GM18868 (cell line): Measurements from ENCODE around the gene DUS1L.

ENCODE experiments used
- ATAC-seq: cut with Tn5 transposase; IDR thresholded peaks from one replicate; pipeline ENCODE4 v1.9.1; 2021; ENCODE audit warnings: mild to moderate bottlenecking, moderate library complexity; ENCODE audit not compliant: unreplicated experiment

Gene DUS1L

DNA sequence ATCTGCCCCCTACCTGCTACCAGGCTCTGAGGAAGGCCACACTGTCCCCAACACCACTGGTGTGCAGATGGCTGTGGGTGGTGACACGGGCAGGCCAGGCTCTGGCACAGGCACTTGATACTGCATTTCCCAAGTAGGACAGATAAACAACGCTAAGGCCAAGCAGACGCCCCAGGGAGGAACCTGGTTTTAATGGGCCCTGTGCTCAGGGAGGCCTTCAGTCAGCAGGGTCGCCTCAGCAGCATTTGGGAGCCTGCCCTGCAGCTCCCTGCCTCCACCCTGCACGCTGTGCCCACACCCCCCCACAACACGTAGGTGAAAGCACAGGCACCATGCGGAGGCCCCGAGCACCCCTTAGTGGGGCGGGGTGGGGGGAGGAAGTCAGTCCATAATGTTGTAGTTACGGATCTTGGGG, 35.7 kb upstream of the DUS1L start:
- no peak for ATAC-seq

DNA sequence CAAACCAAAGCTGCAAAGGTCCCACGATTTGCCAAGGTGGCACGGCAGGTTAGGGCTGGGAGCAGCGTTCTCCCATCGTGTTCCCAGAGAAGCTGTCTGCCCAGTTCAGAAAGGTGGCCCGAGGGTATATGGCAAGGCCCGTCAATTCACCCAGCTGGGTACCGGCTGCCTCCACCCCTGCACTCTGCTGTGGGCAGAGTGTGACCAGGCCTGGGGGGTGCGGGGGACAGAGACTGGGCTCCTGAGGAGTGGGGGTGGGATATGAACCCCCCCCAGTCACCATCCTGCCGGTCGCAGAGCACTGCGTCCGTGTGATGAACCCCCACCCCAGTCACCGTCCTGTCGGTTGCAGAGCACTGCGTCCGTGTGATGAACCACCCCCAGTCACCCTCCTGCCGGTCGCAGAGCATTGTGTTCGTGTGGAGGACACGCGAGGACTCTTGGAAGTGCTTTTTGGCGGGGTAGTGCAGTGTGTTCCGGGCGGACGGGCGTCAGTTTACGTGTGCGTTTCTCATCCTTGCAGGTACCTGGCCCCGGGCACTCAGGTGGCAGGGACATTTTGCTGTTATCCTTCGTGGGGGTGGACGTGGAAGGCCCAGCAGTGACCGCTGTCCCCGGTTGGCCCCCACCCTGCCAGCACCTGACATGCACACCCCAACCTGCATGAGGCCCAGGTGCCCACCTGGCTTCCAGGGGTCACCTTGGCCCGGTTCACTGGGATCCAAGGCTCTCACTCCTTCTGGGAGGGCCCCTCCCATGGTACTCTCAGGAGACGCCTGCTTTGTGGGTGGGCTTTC, 35.1 kb upstream of the DUS1L start:
- ATAC-seq, result no peak

DNA sequence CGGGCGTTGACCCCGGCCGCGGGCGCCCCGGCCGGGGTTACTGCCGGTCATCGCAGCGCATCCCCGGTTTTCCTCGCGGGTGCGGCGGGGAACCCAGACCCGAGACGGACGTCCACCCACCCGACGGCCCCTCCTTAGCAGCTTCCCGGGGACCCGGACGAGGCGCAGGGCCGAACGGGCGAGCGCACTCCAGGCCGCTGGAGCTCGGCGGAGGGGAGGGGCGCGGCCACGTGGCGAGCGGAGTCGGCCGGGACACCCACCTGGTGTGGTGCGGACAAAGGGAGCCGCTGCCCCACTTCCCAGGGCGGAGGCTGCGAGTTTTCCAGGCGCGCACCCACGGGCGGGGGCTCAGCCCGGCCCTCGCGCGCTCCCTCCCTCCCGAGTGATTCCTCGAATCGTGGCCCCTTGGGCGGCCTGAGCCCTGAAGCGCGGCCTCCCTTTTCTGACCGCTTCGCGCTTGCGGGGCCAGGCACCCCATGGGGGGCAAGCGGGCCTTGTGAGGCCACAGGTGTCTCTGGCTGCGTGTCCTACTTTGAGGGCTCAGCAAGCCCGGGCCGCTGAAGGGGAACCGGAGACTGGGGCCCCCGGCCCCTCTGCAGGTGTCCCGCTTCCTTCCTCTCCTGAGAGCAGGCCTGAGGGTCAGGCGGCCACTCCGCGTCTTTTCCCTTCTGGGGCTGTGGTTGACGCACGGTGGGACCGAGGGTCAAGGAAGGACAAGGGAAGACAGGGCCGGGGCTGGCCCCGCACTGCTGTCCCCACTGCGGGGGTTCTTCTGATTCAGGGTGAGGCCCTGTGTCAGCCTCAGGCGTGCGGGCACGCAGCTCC, 33.5 kb upstream of the DUS1L start:
- ATAC-seq, result peak; percentile 3

DNA sequence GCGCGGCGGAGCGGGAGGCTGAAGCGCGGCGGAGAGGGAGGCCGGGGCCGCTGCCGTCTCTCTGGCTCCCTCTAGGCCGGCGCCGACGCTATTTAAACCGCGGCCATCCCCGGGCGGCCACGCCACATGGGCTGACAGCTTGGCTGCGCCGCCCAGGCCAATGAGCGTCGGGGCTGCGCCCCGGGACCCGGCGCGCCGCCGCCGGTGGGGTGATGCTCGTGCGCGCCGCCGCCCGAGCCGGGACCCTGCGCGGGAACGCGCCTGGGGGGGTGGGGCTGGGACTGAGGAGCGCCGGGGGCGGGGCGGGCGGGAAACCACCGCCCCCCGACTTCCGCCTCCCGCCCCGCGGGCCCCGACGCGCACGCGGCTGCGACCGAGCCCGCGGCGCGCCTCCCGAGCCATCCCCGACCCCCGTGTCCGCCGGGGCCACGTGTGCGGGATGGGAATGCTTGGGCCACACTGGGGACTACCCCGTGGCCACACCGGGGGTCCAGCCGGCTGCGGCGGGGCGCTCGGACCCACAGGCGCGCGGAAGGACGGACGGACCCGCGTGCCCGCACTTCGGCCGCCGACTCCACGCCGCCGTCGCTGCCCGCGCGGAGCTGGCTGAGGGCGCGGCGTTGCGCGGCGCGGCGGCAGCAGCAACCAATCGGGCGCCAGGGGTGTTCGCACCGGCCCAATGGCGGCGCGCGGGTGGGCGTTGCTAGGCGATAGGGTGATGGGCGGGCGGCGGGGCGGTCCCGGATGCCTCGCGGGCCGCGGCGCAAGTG, 32.8 kb upstream of the DUS1L start, which contains the start of gene FASN:
TSS of gene FASN (minus strand) at position 68 of the 770 bp plus-strand sequence. CDS start 1,791 bp downstream, outside the sequence.
- peak; percentile 67 for ATAC-seq

DNA sequence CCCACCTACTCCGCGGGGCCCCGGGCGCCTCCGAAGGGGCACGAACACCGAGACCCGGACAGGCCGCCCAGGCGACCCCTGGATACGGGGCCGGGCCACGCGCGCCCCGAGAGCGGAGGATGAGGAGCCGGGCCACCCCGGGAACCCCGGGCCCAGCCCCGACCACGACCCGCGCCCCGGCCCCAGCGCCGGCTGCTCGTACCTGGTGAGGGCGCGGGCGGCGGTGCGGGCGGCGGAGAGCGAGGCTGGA, 32.2 kb upstream of the DUS1L start:
- ATAC-seq, result peak; percentile 12

DNA sequence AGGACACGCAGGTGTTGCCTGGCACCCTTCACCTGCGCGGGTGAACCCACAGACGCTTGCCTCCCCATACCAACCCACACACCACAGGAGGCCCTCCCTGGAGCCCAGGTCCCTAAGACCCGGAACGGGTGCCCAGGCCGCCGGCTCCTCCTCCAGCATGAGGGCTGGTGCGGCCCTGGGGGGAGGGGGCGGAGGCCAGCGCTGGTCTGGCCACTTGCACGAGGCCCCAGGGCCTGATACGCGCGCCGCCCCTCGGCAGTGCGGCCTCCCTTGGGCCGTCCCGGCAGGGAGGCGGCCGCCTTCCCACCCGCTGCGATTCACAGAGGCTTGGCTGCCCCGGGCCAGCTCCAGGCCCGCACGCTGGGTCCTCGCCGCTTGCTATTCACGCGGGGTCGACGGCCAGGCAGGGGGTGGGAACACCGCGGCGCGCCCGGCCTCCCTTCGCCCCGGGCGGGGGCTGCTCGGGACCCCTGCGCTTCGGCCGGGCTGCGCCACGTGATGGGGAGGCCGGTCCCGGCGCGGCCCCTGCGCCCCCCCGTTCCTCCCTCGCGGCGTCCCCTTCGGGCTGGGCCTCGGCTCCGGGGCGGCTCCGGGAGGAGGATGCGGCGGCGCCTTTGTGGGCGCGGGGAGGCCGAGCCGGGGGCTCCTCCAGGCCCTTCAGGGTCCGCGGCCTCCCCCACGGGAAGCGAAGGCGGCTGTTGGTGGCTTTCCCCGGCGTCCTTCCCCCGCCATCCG, 31.7 kb upstream of the DUS1L start:
- ATAC-seq, result peak; percentile 0

DNA sequence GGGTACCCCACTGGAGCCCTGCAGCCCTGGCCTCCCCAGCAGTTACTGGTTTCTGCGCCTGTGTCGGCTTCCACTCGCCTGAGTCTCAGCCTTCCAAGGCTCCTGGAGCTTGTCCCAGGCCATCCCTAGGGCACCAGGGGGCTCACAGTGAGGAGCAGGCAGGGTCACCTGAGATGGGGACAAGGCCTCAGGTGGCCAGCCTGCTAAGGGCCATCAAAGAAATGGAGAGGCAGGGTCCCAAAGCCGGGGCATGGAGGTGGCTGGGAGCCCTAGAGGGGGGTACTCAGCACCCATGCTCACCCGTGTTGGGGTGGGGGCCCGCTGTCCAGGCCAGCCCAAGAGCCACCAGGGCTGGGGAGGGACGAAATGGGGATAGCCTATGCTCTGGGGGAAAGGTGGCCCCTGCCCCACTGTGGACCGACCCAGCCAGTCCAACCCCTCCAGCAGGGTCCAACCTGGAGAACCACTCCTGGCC, 31.1 kb upstream of the DUS1L start:
- no peak for ATAC-seq

DNA sequence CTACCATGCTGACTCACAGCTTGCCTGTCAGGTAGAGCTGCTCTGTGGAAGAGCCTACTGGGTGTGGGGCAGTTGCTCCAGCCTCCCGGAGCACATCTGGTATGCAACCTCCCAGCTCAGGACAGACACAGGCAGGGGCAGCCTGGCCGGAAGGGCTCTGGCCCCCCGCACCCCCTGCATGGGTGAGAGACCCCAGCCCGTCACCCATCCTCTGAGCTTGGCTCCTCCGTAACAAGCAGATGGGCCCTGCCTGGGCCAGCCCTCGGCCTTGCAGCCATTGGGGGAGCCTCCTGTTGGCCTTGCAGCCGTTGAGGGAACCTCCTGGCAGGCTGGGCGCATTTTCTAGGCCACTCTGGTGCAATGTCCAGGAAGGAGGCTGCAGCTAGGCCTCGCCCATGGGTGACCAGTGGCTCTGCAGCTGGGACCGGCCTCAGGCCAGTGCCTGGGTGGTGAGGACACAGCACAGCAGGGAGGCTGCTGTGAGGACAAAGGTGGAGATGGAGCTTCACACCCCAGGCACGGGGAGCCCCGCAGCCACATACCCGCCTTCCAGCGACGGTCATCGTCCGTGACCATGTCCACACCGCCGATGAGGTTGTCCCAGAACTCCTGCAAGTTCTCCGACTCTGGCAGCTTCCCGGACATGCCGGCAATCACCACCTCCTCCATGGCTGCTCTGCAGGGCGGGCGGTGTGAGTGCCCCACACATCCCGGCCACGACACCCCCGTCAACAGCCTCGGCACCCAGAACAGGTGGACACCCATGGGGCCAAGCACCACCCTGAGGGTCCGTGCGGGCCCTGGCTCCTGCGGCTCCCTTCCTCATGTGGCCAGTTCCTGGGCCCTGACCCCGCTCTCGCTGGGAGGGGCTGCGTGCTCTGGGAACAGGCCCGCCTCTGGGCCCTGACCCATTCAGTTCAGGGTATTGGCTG, 30.4 kb upstream of the DUS1L start:
- no peak for ATAC-seq

DNA sequence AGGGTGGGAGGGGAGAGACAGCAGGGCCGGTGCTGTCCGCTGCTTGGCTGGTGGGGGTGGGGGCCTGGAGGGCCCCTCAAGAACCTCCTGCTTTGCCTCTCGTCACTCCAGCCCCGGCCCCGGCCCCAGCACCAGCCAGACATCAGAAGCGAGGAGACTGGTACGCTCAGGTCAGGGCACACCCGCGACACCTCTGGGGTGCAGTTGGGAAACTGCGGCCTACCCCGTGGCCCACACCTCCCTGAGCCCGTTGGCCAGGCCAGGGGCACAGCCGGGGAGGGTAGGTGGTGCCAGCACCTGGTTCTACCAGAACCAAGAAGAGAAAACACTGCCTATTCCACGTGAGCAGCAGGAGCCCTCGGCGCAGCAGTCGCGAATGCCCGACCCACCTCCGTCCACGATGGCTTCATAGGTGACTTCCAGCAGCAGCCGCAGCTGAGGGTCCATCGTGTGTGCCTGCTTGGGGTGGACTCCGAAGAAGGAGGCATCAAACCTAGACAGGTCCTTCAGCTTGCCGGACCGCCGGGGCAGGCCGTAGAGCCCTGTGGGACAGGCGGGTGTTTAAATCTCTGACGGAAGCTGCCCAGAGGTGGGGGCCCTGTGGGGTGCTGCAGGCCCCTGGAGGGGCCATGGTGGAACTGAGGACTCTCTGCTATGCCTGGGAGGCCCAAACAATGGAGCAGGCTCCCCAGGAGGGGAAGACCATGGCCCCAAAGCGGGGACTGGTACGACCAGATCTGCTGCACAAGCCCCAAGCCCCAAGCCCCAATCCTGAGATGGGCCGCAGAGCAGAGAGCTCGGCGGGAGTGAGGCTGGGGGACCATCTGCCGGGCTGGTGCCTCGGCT, 29.6 kb upstream of the DUS1L start:
- no peak for ATAC-seq

DNA sequence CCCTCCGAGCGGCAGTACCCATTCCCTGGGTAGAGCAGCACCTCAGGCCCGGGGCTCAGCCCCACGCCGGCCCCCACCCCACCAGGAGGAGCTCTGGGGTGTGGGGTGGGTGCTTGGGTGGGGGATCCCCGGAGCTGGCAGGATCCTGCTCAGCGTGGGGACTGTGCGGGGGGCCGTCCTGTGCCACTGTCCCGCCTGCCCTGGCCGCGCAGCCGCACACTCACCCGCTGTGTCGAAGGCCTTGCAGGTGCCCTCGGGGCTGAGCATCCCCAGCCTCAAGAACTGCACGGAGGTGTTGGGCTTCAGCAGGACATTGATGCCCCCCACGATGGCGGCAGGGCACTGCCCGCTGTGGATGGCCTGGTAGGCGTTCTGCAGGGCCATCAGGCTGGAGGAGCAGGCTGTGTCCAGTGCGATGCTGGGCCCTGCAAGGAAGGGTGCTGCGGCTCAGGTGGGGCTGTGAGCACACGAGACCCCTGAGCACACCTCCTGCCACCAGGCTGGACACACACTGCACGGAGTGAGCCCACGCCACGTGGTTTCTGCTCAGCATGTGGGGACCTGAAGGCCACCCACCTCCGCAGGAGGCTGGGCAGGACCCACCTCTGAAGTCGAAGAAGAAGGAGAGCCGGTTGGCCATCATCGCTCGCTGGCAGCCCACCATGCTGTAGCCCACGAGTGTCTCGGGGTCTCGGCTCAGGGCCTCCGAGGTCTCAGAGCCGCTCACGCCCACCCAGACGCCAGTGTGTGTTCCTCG, 27.6 kb upstream of the DUS1L start:
- no peak for ATAC-seq

DNA sequence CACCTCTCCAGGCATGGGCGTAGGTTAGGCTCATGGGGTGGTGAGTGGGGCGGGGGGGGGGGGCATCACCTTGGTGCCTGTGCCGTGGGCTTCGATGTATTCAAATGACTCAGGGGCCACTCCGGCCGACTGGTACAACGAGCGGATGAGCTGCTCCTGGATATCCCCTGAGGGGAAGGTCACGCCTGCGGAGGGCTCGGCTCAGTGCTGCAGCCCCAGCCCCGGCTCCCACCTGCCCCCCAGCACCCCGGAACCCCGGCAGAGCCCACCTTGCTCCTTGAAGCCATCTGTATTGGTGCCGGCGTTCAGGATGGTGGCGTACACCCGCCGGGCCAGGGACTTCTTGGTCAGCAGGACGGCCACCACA, 27.0 kb upstream of the DUS1L start:
- no peak for ATAC-seq

DNA sequence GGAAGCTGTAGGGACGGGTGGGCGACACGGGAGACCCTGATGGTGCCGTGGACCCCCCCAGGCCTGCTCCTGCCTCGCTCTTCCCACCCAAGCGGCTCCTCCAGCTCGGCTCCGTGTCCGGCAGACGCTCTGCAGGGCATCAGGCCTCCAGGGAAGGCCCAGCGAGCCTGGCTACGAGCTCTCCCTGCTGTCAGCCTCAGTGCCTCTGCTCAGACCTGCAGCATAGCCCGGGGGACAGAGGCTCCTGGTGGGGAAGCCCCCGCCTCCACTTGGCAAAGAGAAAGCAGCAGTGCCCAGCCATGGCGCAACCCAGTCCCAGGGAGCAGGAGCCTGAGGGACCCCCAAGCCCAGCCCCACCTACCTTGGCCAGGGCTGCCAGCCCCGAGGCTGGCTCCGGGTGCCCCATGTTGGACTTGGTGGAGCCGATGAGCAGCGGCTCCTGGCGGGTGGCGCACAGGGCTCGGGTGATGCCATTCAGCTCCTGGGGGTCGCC, 26.5 kb upstream of the DUS1L start:
- no peak for ATAC-seq

DNA sequence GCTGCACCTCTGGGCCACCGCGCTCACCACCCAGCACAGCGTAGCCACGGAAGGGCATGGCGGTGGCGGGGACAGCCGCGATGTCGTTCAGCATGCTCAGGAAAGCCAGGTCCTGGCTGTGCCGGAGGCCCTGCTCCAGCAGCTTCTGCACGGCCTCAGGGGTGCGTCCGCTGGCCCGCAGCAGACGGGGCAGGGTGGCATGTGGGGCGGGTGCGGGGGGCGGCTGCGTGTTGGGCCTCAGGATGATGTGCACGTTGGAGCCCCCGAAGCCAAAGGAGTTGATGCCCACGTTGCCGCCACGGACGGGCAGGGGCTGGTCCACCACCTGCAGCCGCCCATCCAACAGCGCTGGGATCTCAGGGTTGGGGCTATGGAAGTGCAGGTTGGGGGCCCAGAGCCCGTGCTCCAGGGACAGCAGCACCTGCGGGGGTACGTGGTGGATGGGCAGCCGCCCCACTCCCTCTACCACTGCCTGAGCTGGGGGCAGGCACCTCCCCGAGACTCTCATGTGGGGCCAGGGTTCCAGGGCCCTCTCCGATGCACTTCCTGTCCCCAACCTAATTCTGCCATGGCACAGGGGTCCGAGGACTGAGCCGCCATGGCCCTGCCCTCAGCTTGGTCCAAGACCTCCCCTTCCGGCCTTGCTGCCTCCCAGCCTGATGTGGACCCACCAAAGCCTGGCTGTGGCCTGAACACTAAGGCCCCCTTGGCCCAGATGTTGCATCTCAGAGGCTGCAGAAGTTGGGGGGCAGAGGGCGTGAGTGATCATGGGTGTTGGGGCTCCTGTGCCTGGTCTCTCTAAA, 25.9 kb upstream of the DUS1L start:
- no peak for ATAC-seq

DNA sequence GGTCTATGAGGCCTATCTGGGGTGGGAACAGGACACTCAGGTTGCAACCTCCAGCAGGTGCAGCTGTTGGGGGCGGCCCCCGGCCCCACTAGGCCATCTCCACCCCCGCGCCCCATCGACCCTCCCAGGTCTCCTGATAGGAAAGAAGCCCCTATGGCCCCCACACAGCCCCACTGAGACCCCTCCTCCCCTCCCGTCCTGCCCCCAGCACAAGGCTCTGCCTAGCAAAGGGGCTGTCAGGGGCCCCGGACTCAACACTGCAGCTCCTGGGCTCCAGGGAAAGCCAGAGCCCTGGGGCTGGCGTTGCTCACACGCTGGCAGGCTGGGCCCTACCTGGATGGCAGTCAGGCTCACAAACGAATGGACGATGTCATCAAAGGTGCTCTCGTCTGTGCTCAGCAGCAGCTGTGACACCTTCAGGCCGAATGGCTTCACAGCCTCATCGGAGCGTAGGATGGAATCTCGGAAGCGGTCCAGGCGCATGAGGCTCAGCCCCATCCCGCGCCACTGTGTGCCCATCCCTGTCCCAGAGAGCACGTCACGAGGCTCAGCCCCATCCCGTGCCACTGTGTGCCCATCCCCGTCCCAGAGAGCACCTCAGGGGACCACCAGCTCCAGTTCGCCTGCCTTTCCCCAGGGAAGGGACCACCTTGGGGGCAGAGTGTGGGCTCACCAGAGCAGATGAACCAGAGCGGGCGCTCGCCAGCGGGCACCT, 25.1 kb upstream of the DUS1L start:
- no peak for ATAC-seq

DNA sequence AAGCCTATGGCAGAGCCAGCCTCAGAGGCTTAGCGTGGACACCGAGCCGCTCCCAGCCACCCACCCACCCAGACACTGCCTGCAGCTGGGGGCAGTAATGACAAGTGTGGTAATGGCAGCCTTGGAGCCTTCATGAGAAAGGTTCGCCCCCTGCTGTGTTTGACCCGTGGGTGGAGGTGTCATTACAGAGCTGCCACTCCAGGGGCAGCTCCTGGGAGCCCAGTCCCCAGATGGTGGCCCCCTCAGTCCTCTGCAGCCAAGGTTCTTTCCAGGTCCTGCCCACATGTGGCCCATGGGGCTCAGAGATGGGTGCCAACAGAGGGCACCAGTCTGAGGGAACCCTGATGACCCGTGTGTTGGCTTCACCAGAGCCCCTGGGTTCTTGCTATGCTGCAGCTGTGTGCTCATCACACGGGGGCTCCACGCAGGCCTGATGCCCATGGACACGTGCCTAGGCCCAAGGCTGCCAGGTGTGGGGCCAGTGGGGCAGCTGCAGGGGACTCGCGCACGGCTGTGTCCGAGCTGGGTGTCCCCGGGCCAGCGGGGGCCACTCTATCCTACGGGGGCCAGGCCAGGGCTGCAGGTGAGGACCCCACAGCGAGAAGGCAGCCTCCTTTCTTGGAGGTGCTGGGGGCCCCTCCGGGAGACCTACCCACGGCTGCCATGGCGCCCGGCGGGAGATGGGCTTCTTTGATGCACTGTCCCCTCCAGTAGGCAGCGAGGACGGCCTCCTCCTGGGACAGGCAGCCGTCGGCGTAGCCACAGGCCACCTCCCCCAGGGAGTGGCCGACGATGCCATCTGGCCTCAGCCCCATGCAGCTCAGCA, 24.3 kb upstream of the DUS1L start:
- no peak for ATAC-seq
